Naive thymus-derived CD8-positive, alpha-beta T cell (primary cell): ENCODE measurements around the gene TCF23. TPM values are rescaled to one million over a fixed set of nuclear protein-coding genes. Genes with fewer than 3 reads are reported as not detected.

Source experiments
- ATAC-seq, 2 donors: fragments of 150-1000 bp; cut with Tn5 transposase in 1 of 2; sonication (Bioruptor Pico), chemical (Tn5 transposase) in 1 of 2; 1 replicate in 1 of 2; 2 replicates in 1 of 2; pipeline ENCODE4 v1.10.0; 2021; ENCODE audit warnings: mild to moderate bottlenecking in 2 of 2, moderate library complexity in 2 of 2
- POLR2A ChIA-PET: fragments of 350-600 bp; sonication (Branson Sonifier 250); formaldehyde crosslinking; loops from one replicate; lab custom pipeline; 2021; ENCODE audit warnings: antibody characterized with exemption; lab: Charles Lee
- DNase-seq, 10 donors: peaks; one replicate each; pipeline versions ENCODE4 v3.0.0 to v3.0.0-alpha.2; 2020 to 2022
- H3K27ac Mint-ChIP-seq, 10 donors: one replicate each; pipeline ENCODE4 v1.8.0; 2020 to 2022; ENCODE audit warnings: mild to moderate bottlenecking in 10 of 10, mixed read lengths in 10 of 10, moderate library complexity in 4 of 10, inconsistent platforms in 1 of 10
- H3K27me3 Mint-ChIP-seq, 5 donors: one replicate each; pipeline ENCODE4 v1.8.0; 2021 to 2022; ENCODE audit warnings: mixed read lengths in 5 of 5
- H3K36me3 Mint-ChIP-seq, 3 donors: one replicate each; pipeline ENCODE4 v1.8.0; 2020 to 2022; ENCODE audit warnings: mixed read lengths in 3 of 3, mild to moderate bottlenecking in 2 of 3, inconsistent platforms in 1 of 3
- H3K4me1 Mint-ChIP-seq, 4 donors: one replicate each; pipeline ENCODE4 v1.8.0; 2021 to 2022; ENCODE audit warnings: mixed read lengths in 4 of 4
- H3K4me3 Mint-ChIP-seq, 10 donors: one replicate each; pipeline ENCODE4 v1.8.0; 2020 to 2022; ENCODE audit warnings: mild to moderate bottlenecking in 10 of 10, mixed read lengths in 10 of 10, moderate library complexity in 6 of 10, inconsistent platforms in 1 of 10
- H3K9me3 Mint-ChIP-seq, 9 donors: one replicate each; pipeline ENCODE4 v1.8.0; 2020 to 2022; ENCODE audit warnings: mixed read lengths in 9 of 9, mild to moderate bottlenecking in 3 of 9, inconsistent platforms in 1 of 9, moderate library complexity in 1 of 9
- polyA plus RNA-seq, 3 donors: library from polyadenylated mRNA; unstranded; fragments of 300-500 nt; fragmentation: Illumina TruSeq; gene quantifications; one replicate each; pipeline ENCODE4 v1.2.3, GENCODE V29; 2021
- total RNA-seq, 8 experiments: library from RNA in 2 of 8; stranded (reverse) in 2 of 8; gene quantifications; one replicate each; pipeline ENCODE4 v1.2.3 and lab custom pipeline; 2021 to 2026

TCF23 gene
- total and polyA plus RNA-seq, 5 experiments from 2014 or later = not detected

DNA sequence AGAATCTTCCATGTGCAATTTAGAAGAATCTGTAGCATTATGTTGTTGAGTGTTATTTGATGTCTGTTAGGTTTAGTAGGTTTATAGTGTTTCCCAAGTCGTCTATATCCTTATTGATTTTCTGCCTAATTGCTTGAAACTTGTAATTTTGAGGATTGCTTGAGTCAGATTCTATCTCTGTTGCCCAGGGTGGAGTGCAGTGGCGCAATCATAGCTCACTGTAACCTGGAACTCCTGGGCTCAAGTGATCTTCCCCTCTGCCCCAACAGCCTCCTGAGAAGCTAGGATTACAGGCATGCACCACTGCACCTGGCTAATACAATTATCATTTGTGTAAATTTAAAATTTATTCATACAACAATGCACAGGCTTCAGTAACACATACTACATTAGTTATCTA lies 3.1 kb upstream of the TCF23 start:
- H3K4me1 Mint-ChIP-seq = peaks cover 0 to 2% (median 0%) of the 10 kb centered on the region in 4 donors
- DNase-seq = no peak
- H3K9me3 Mint-ChIP-seq = peaks cover 0 to 4% (median 0%) of the 10 kb centered on the region in 9 donors
- H3K27me3 Mint-ChIP-seq = peaks cover 0 to 19% (median 11%) of the 10 kb centered on the region in 5 donors
- peaks cover 0 to 5% (median 0%) of the 10 kb centered on the region in 3 donors for H3K36me3 Mint-ChIP-seq
- POLR2A ChIA-PET = no interaction called here
- ATAC-seq = no peak
- H3K27ac Mint-ChIP-seq = no peak overlapping the region
- H3K4me3 Mint-ChIP-seq = no peak overlapping the region

DNA sequence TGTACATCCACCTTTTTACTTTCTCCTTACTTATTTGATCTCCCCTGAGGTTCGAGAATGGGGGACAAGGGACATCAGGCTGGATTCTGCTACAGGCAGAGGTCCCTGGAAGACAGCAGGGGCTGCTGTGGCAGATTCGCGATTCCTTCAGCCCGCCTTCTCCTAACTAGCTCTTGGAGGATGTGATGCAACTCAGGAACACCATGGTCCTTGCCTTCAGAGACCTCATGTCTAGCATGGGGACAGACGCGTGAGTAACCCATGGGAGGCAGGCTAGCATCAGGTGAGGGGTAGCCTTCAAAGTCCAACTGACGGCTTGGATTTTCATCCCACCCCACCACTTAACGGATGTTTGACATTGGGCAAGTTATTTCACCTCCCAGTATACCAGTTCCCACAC lies 869 bp upstream of the TCF23 start:
- POLR2A ChIA-PET = no interaction called here
- H3K9me3 Mint-ChIP-seq = peaks cover 0 to 2% (median 0%) of the 10 kb centered on the region in 9 donors
- peaks cover 0 to 5% (median 0%) of the 10 kb centered on the region in 3 donors for H3K36me3 Mint-ChIP-seq
- peaks cover 0 to 19% (median 11%) of the 10 kb centered on the region in 5 donors for H3K27me3 Mint-ChIP-seq
- no peak for ATAC-seq
- no peak overlapping the region for H3K4me3 Mint-ChIP-seq
- no peak for DNase-seq
- H3K4me1 Mint-ChIP-seq = peaks cover 0 to 2% (median 0%) of the 10 kb centered on the region in 4 donors
- no peak overlapping the region for H3K27ac Mint-ChIP-seq

- DNase-seq = no peak
- H3K4me3 Mint-ChIP-seq = no peak overlapping the region
- H3K4me1 Mint-ChIP-seq = peaks cover 0 to 2% (median 0%) of the 10 kb centered on the region in 4 donors
- no peaks in the 10 kb centered on the region for H3K36me3 Mint-ChIP-seq
- H3K27ac Mint-ChIP-seq = no peak overlapping the region
- H3K9me3 Mint-ChIP-seq = no peaks in the 10 kb centered on the region
- H3K27me3 Mint-ChIP-seq = peaks cover 0 to 17% (median 11%) of the 10 kb centered on the region in 5 donors
- no peak for ATAC-seq
- POLR2A ChIA-PET = no interaction called here
These were observed 984 bp downstream of the TCF23 start for GRCh38 chr2:27149570-27150405.

DNA sequence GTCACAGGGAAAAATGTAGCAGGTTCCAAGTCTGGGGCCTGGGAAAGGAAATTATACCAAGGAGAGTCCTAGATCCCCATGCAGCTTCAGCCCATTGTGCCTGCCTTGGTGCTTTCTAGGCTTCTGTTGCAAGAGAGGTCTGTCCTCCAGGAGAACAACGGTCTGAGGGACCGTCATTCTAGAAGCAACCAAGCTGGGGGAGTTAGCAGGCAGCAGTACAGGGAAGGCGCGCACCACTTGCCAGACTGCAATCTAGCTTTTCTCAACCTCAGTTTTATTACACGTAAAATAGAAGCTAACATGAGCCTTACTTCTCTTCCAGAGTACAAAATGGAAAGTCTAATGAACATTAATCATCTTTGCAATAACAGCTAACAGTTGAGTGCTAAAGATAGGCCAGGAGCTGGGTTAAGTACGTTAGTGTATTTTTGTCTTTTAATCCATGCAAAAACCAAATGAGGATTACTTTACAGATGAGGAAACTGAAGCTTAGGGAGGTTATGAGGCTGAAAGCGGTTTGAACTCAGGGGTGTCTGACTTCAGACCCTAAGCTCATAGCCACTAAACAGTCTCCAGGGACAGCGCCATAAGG lies 1.9 kb downstream of the TCF23 start:
- DNase-seq (no peak), ATAC-seq (no peak)
- Mint-ChIP-seq H3K4me3 (no peak overlapping the region), H3K9me3 (no peaks in the 10 kb centered on the region), H3K4me1 (peaks cover 0 to 2% (median 0%) of the 10 kb centered on the region in 4 donors), H3K27me3 (peaks cover 0 to 14% (median 10%) of the 10 kb centered on the region in 5 donors), H3K36me3 (no peaks in the 10 kb centered on the region), H3K27ac (no peak overlapping the region)
- POLR2A ChIA-PET = no interaction called here

- H3K9me3 Mint-ChIP-seq = no peaks in the 10 kb centered on the region
- DNase-seq (no peak), ATAC-seq (no peak)
- H3K27me3 Mint-ChIP-seq = peaks cover 0 to 13% (median 6%) of the 10 kb centered on the region in 5 donors
- H3K4me3 Mint-ChIP-seq = no peak overlapping the region
- H3K36me3 Mint-ChIP-seq = no peaks in the 10 kb centered on the region
- peaks cover 0 to 2% (median 0%) of the 10 kb centered on the region in 4 donors for H3K4me1 Mint-ChIP-seq
- POLR2A ChIA-PET = no interaction called here
- H3K27ac Mint-ChIP-seq = no peak overlapping the region
These were observed 3.4 kb downstream of the TCF23 start for GRCh38 chr2:27152102-27152795.

- no peak overlapping the region for H3K27ac Mint-ChIP-seq
- no peak overlapping the region for H3K4me3 Mint-ChIP-seq
- no peaks in the 10 kb centered on the region for H3K9me3 Mint-ChIP-seq
- H3K4me1 Mint-ChIP-seq = peaks cover 0 to 2% (median 0%) of the 10 kb centered on the region in 4 donors
- no peaks in the 10 kb centered on the region for H3K36me3 Mint-ChIP-seq
- ATAC-seq (no peak), DNase-seq (no peak)
- POLR2A ChIA-PET = no interaction called here
- H3K27me3 Mint-ChIP-seq = peaks cover 0 to 13% (median 4%) of the 10 kb centered on the region in 5 donors
These were observed 4.1 kb downstream of the TCF23 start for GRCh38 chr2:27152796-27153464.

- H3K27me3 Mint-ChIP-seq = peaks cover 0 to 6% (median 0%) of the 10 kb centered on the region in 5 donors
- no peaks in the 10 kb centered on the region for H3K36me3 Mint-ChIP-seq
- H3K27ac Mint-ChIP-seq = no peak overlapping the region
- H3K4me3 Mint-ChIP-seq = no peak overlapping the region
- no peaks in the 10 kb centered on the region for H3K4me1 Mint-ChIP-seq
- H3K9me3 Mint-ChIP-seq = no peaks in the 10 kb centered on the region
- DNase-seq (no peak), ATAC-seq (no peak)
- POLR2A ChIA-PET = no interaction called here
These were observed 5.7 kb downstream of the TCF23 start for GRCh38 chr2:27154488-27154887.

- no peaks in the 10 kb centered on the region for H3K4me1 Mint-ChIP-seq
- DNase-seq = no peak
- H3K9me3 Mint-ChIP-seq = no peaks in the 10 kb centered on the region
- H3K27me3 Mint-ChIP-seq = peaks cover 0 to 3% (median 0%) of the 10 kb centered on the region in 5 donors
- ATAC-seq = no peak
- H3K27ac Mint-ChIP-seq = no peak overlapping the region
- POLR2A ChIA-PET = no interaction called here
- H3K4me3 Mint-ChIP-seq = no peak overlapping the region
- H3K36me3 Mint-ChIP-seq = no peaks in the 10 kb centered on the region
These were observed 6.3 kb downstream of the TCF23 start for GRCh38 chr2:27155069-27155520.

DNA sequence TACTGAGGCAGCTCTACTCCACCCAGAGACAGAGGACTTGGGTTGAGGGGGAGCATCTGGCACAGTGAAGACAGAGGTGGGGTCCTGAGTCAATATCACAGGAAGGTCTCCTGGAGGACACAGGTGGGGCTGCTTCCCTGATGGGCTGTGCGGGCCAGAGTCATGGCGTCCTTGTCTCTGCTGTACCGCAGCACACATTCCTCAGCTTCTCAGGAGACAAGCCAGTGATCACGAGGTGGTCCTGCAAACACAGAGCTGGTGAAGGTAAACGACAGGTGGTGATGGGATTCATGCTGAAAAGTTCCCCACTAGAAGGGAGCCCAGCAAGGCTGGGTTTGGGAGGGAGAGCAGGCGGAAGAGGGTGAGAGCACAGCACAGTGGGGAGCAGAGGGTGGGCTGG lies 9.7 kb downstream of the TCF23 start:
- POLR2A ChIA-PET = interaction anchor here (0.7 kb wide), 1 partner anchor 62 kb away, joined by 3 read pairs; no protein-coding TSS in a partner anchor
- ATAC-seq = no peak
- Mint-ChIP-seq H3K27me3 (peaks cover 0 to 7% (median 0%) of the 10 kb centered on the region in 5 donors), H3K4me3 (no peak overlapping the region), H3K9me3 (no peaks in the 10 kb centered on the region), H3K27ac (peak overlapping the region in 1 of 10 donors; percentile 88), H3K36me3 (no peaks in the 10 kb centered on the region), H3K4me1 (no peaks in the 10 kb centered on the region)
- DNase-seq = no peak

- ATAC-seq = no peak
- Mint-ChIP-seq H3K9me3 (no peaks in the 10 kb centered on the region), H3K4me1 (peaks cover 0 to 2% (median 0%) of the 10 kb centered on the region in 4 donors), H3K27ac (no peak overlapping the region), H3K36me3 (no peaks in the 10 kb centered on the region), H3K4me3 (no peak overlapping the region), H3K27me3 (peaks cover 0 to 7% (median 0%) of the 10 kb centered on the region in 5 donors)
- DNase-seq = no peak
- POLR2A ChIA-PET = no interaction called here
These were observed 10.5 kb downstream of the TCF23 start for GRCh38 chr2:27159271-27159670.

DNA sequence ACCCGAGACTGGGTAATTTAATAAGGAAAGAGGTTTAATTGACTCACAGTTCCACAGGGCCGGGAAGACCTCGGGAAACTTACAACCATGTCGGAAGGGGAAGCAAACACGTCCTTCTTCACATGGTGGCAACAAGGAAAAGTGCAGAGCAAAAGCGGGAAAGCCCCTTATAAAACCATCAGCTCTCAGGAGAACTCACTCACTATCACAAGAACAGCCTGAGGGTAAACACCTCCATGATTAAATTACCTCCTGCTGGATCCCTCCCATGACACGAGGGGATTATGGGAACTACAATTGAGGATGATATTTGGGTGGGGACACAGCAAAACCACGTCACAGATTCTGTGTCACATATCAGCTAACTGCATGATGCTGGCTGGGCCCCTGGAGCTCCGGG lies 11.4 kb downstream of the TCF23 start:
- DNase-seq (no peak), ATAC-seq (no peak)
- H3K4me3 Mint-ChIP-seq = no peak overlapping the region
- H3K27me3 Mint-ChIP-seq = peaks cover 0 to 7% (median 0%) of the 10 kb centered on the region in 5 donors
- H3K36me3 Mint-ChIP-seq = no peaks in the 10 kb centered on the region
- POLR2A ChIA-PET = no interaction called here
- H3K27ac Mint-ChIP-seq = no peak overlapping the region
- no peaks in the 10 kb centered on the region for H3K9me3 Mint-ChIP-seq
- H3K4me1 Mint-ChIP-seq = peaks cover 0 to 8% (median 0%) of the 10 kb centered on the region in 4 donors
